IMR-90 (cell line): ENCODE data around the gene MID1.

Experiments
- BHLHE40 ChIP-seq: fragments of 150-350 bp; IDR thresholded peaks from 2 replicates; pipeline ENCODE4 v1.6.1; 2016; ENCODE audit warnings: mild to moderate bottlenecking, low read depth, low read length
- CEBPB ChIP-seq: IDR thresholded peaks from 2 replicates; pipeline ENCODE4 v1.6.1; 2012; ENCODE audit warnings: low read depth, low read length, improper control_type of control experiment
- FOS ChIP-seq: fragments of 150-350 bp; IDR thresholded peaks from 2 replicates; pipeline ENCODE4 v1.6.1; 2016; ENCODE audit warnings: low read depth, low read length
- MAFK ChIP-seq: IDR thresholded peaks from 2 replicates; pipeline ENCODE4 v1.6.1; 2012; ENCODE audit warnings: low read depth, low read length, improper control_type of control experiment
- MAZ ChIP-seq: IDR thresholded peaks from 2 replicates; pipeline ENCODE4 v1.6.1; 2012; ENCODE audit warnings: low read depth, mild to moderate bottlenecking, low read length, improper control_type of control experiment, moderate library complexity, borderline replicate concordance
- MXI1 ChIP-seq: IDR thresholded peaks from 2 replicates; pipeline ENCODE4 v1.6.1; 2012; ENCODE audit warnings: low read depth, mild to moderate bottlenecking, low read length, moderate library complexity, borderline replicate concordance
- NFE2L2 ChIP-seq: fragments of 150-350 bp; IDR thresholded peaks from 2 replicates; pipeline ENCODE4 v1.6.1; 2016; ENCODE audit warnings: low read depth, mild to moderate bottlenecking, low read length
- POLR2A ChIP-seq: IDR thresholded peaks from 2 replicates; pipeline ENCODE4 v1.6.1; 2012; ENCODE audit warnings: mild to moderate bottlenecking, low read depth, low read length
- RAD21 ChIP-seq: IDR thresholded peaks from 2 replicates; pipeline ENCODE4 v1.6.1; 2012; ENCODE audit warnings: low read length, improper control_type of control experiment
- RFX5 ChIP-seq: IDR thresholded peaks from 2 replicates; pipeline ENCODE4 v1.8.0; 2012; ENCODE audit warnings: low read depth, mild to moderate bottlenecking, low read length, moderate library complexity
- SMC3 ChIP-seq: fragments of 150-350 bp; IDR thresholded peaks from 2 replicates; pipeline ENCODE4 v1.6.1; 2016; ENCODE audit warnings: low read depth, mild to moderate bottlenecking, antibody characterized with exemption, low read length, moderate library complexity
- TF ChIP-seq, protein P1 (sequence below): conservative IDR thresholded peaks from 2 replicates; pipeline ENCODE4 v1.5.1; 2012; ENCODE audit warnings: mild to moderate bottlenecking, low read depth, low read length, improper control_type of control experiment
- TF ChIP-seq, protein P2 (sequence below): fragments of 150-350 bp; IDR thresholded peaks from 2 replicates; pipeline ENCODE4 v1.6.1; 2017; ENCODE audit warnings: mild to moderate bottlenecking, antibody characterized with exemption, low read length, low read depth
- TF ChIP-seq, protein P3 (sequence below): fragments of 150-350 bp; IDR thresholded peaks from 2 replicates; pipeline ENCODE4 v1.6.1; 2016; ENCODE audit warnings: low read depth, mild to moderate bottlenecking, low read length, moderate library complexity, borderline replicate concordance

GRCh38 chrX:10507181-10507580 lies 113.2 kb downstream of the MID1 start:
- no peak for TF ChIP-seq POLR2A
- TF ChIP-seq, protein P1, sequence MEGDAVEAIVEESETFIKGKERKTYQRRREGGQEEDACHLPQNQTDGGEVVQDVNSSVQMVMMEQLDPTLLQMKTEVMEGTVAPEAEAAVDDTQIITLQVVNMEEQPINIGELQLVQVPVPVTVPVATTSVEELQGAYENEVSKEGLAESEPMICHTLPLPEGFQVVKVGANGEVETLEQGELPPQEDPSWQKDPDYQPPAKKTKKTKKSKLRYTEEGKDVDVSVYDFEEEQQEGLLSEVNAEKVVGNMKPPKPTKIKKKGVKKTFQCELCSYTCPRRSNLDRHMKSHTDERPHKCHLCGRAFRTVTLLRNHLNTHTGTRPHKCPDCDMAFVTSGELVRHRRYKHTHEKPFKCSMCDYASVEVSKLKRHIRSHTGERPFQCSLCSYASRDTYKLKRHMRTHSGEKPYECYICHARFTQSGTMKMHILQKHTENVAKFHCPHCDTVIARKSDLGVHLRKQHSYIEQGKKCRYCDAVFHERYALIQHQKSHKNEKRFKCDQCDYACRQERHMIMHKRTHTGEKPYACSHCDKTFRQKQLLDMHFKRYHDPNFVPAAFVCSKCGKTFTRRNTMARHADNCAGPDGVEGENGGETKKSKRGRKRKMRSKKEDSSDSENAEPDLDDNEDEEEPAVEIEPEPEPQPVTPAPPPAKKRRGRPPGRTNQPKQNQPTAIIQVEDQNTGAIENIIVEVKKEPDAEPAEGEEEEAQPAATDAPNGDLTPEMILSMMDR = no peak
- no peak for TF ChIP-seq CEBPB
- TF ChIP-seq MXI1 = no peak
- no peak for TF ChIP-seq RAD21
- no peak for TF ChIP-seq SMC3
- TF ChIP-seq MAZ = no peak
- no peak for TF ChIP-seq MAFK
- no peak for TF ChIP-seq BHLHE40
- no peak for TF ChIP-seq RFX5
- TF ChIP-seq NFE2L2 = no peak
- TF ChIP-seq, protein P2, sequence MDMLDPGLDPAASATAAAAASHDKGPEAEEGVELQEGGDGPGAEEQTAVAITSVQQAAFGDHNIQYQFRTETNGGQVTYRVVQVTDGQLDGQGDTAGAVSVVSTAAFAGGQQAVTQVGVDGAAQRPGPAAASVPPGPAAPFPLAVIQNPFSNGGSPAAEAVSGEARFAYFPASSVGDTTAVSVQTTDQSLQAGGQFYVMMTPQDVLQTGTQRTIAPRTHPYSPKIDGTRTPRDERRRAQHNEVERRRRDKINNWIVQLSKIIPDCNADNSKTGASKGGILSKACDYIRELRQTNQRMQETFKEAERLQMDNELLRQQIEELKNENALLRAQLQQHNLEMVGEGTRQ = no peak
- TF ChIP-seq, protein P3, sequence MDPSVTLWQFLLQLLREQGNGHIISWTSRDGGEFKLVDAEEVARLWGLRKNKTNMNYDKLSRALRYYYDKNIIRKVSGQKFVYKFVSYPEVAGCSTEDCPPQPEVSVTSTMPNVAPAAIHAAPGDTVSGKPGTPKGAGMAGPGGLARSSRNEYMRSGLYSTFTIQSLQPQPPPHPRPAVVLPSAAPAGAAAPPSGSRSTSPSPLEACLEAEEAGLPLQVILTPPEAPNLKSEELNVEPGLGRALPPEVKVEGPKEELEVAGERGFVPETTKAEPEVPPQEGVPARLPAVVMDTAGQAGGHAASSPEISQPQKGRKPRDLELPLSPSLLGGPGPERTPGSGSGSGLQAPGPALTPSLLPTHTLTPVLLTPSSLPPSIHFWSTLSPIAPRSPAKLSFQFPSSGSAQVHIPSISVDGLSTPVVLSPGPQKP = no peak
- no peak for TF ChIP-seq FOS
